GM19324 (cell line): Measurements from ENCODE around the gene TRPM2.
"Not testable (repeated sequence)": the region's sequence is repeated elsewhere in the genome, so short reads cannot be mapped to it uniquely, and the experiment has no call there.

Source experiments
- ATAC-seq: cut with Tn5 transposase; IDR thresholded peaks from one replicate; pipeline ENCODE4 v1.9.1; 2021; ENCODE audit warnings: mild to moderate bottlenecking, moderate library complexity; ENCODE audit not compliant: unreplicated experiment, low FRiP score

Gene TRPM2

GRCh38 chr21:44405948-44406872 lies 52.8 kb downstream of the TRPM2 start:
- ATAC-seq: no peak

DNA sequence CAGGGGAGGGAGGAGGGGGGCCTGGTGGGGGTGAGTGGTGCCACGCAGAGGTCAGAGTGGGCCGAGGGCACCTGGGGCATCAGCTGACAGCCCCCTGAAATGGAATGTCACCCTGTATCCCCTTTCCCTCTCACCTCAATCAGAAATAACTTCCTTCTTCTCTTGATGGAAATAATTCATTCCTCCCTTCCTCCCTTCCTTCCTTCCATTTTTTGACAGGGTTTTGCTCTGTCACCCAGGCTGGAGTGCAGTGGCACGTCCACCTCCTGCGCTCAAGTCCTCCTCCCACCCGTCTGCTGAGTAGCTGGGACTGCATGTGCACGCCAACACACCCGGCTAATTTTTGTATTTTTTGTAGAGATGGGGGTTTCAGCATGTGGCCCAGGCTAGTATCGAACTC lies 53.5 kb downstream of the TRPM2 start:
- ATAC-seq: no peak

- no peak for ATAC-seq
Measured at GRCh38 chr21:44407493-44407892, 54.1 kb downstream of the TRPM2 start.

GRCh38 chr21:44408226-44408625 lies 54.8 kb downstream of the TRPM2 start:
- ATAC-seq: no peak

GRCh38 chr21:44413566-44414290 lies 60.3 kb downstream of the TRPM2 start:
- no peak for ATAC-seq

GRCh38 chr21:44414291-44415072 lies 61.1 kb downstream of the TRPM2 start:
- no peak for ATAC-seq

- ATAC-seq: no peak
Measured at GRCh38 chr21:44415073-44416025, 61.9 kb downstream of the TRPM2 start.

- no peak for ATAC-seq
Measured at GRCh38 chr21:44416193-44416592, 62.8 kb downstream of the TRPM2 start.

DNA sequence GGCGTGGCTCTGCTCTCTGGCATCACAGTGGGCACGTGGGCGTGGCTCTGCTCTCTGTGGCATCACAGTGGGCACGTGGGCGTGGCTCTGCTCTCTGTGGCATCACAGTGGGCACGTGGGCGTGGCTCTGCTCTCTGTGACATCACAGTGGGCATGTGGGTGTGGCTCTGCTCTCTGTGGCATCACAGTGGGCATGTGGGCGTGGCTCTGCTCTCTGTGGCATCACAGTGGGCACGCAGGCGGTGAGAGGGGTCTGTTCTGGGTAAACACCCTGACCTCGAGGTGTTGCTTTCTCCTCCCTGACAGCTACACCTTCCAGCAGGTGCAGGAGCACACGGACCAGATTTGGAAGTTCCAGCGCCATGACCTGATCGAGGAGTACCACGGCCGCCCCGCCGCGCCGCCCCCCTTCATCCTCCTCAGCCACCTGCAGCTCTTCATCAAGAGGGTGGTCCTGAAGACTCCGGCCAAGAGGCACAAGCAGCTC lies 64.2 kb downstream of the TRPM2 start:
- not testable (repeated sequence) for ATAC-seq

DNA sequence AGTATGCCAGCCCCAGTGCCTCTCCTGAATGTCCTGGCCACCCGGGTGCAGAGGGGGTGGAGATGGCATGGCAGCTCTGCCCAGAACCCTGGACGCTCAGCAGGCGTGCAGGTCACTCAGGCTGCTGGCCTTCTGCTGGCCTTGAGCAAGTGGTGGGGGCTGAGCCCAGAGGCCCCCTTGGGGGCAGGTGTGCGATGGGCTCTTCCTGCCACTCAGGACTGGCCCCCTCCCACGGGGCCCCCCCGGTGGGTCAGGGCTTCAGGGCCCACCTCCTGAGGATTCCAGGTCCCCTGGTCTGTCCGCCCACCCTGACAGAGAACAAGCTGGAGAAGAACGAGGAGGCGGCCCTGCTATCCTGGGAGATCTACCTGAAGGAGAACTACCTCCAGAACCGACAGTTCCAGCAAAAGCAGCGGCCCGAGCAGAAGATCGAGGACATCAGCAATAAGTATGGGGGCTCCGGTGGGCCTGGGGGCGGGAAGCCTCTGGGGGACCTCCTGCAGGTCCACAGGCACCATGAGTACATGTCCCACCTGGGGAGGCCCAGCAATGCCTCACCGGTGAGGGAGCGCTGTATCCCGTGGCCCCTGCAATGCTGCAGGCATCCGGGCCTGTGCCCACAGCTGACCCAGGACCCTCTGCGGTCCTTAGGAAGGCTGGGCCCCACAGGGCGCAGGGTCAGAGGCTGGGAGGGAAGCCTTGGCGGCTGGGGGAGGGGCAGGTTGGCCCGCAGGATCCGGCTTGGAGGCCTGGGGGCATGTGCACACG lies 64.9 kb downstream of the TRPM2 start:
- ATAC-seq: no peak

GRCh38 chr21:44418876-44419230 lies 65.4 kb downstream of the TRPM2 start:
- no peak for ATAC-seq

DNA sequence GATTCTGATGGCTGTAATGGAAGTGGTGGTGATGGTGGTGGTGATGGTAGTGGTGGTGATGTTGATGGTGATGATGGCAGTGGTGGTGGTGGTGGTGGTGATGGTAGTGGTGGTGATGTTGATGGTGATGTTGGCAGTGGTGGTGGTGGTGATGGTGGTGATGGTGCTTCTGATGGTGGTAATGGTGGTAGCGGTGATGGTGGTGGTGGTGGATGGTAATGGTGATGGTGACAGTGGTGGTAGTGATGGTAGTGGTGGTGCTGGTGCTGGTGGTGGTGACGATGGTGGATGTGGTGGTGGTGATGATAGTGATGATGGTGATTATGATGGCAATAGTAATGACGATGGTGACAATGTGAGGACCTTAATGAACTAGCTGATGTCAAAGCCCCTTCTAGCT lies 66.3 kb downstream of the TRPM2 start:
- ATAC-seq: no peak

DNA sequence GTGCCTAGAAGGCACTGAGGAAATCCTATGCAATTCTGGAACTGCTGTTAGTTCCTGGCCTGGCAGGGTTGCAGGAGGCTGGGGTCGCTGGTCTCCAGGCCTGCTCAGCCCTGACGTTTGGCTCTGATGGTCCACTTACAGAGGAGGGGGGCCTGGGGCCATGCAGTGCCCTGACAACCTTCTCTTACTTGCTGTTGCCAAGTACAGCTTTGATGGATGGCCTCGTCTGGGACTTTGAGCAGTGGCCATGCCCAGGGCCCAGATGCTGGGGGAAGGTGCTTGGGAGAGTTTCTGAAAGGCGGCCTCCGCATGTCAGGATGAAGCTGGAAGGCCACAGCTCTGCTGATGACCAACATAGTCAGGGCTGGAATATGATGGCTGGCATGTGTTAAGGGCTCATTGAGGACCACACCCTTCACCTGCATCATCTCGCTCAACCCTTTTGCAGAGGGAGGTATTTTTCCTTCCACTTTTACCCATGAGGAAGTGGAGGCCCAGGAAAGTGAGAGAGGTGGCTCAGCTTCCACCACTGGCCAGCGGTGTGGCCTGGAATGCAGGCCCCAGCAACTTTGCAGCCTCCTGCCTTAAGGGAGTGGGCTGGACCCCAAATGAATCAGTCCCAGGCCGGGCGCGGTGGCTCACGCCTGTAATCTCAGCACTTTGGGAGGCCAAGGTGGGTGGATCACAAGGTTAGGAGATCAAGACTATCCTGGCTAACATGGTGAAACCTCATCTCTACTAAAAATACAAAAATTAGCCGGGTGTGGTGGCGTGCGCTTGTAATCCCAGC lies 67.2 kb downstream of the TRPM2 start:
- no peak for ATAC-seq

GRCh38 chr21:44421901-44422840 lies 68.8 kb downstream of the TRPM2 start:
- ATAC-seq: no peak

GRCh38 chr21:44423312-44423821 lies 69.9 kb downstream of the TRPM2 start:
- ATAC-seq: no peak

- no peak for ATAC-seq
Measured at GRCh38 chr21:44423941-44424607, 70.7 kb downstream of the TRPM2 start.
